GM12878 (cell line): Measurements from ENCODE around the gene CDR2L.

Experiments used
- ASH2L ChIP-seq: fragments of 300-600, 200-600 bp; sonication (generic); IDR thresholded peaks from 2 replicates; pipeline ENCODE4 v1.6.1; 2017; ENCODE audit warnings: low read depth, mild to moderate bottlenecking, borderline replicate concordance
- BRCA1 ChIP-seq: IDR thresholded peaks from 2 replicates; pipeline ENCODE4 v1.6.1; 2011; ENCODE audit warnings: low read depth, low read length, improper control_type of control experiment
- CHD1 ChIP-seq: IDR thresholded peaks from 2 replicates; pipeline ENCODE4 v1.6.1; 2012; ENCODE audit warnings: low read depth, low read length, improper control_type of control experiment
- CTCF ChIP-seq, 3 experiments: IDR thresholded peaks in 2 of 3; conservative IDR thresholded peaks in 1 of 3; 2 replicates each; pipeline ENCODE4 v1.5.1; 2011; ENCODE audit warnings: low read depth in 3 of 3, low read length in 3 of 3, mild to moderate bottlenecking in 3 of 3, control low read depth in 2 of 3, moderate library complexity in 2 of 3, inconsistent platforms in 1 of 3, mixed read lengths in 1 of 3; ENCODE audit not compliant: control insufficient read depth in 2 of 3, insufficient read depth in 1 of 3; ENCODE audit errors: extremely low read depth in 1 of 3
- EP300 ChIP-seq, 2 experiments: fragments of 150-350 bp in 1 of 2; IDR thresholded peaks; 2 replicates each; pipeline ENCODE4 v1.6.1; 2011 to 2012; ENCODE audit warnings: low read depth in 2 of 2, low read length in 2 of 2, borderline replicate concordance in 1 of 2, improper control_type of control experiment in 1 of 2, inconsistent platforms in 1 of 2; ENCODE audit not compliant: control insufficient read depth in 1 of 2
- HDAC2 ChIP-seq: fragments of 200-600 bp; sonication (generic); IDR thresholded peaks from 2 replicates; pipeline ENCODE4 v1.6.1; 2017
- JUND ChIP-seq: IDR thresholded peaks from 2 replicates; pipeline ENCODE4 v1.6.1; 2012; ENCODE audit warnings: low read depth, mild to moderate bottlenecking, low read length, improper control_type of control experiment, moderate library complexity
- MYC ChIP-seq: IDR thresholded peaks from 2 replicates; pipeline ENCODE4 v1.6.1; 2011; ENCODE audit warnings: mild to moderate bottlenecking, low read length, moderate library complexity, inconsistent platforms; ENCODE audit not compliant: insufficient read depth, insufficient replicate concordance, insufficient read length, severe bottlenecking
- NFYB ChIP-seq: IDR thresholded peaks from 2 replicates; pipeline ENCODE4 v1.6.1; 2011; ENCODE audit warnings: low read depth, mild to moderate bottlenecking, low read length, improper control_type of control experiment, moderate library complexity; ENCODE audit not compliant: insufficient read depth
- SMARCA5 ChIP-seq: fragments of 450-650 bp; IDR thresholded peaks from 2 replicates; pipeline ENCODE4 v1.6.1; 2017; ENCODE audit warnings: mild to moderate bottlenecking
- SREBF1 ChIP-seq: IDR thresholded peaks from 2 replicates; pipeline ENCODE4 v1.6.1; 2012; ENCODE audit warnings: mild to moderate bottlenecking, low read length
- SUZ12 ChIP-seq: fragments of 200-600 bp; sonication (generic); IDR thresholded peaks from one replicate; pipeline ENCODE4 v1.6.1; 2018; ENCODE audit warnings: antibody characterized with exemption, mild to moderate bottlenecking; ENCODE audit not compliant: unreplicated experiment

- TF ChIP-seq ASH2L (no peak), SMARCA5 (no peak), CTCF (IDR thresholded peaks at IDR 0.05 in 2 of 3, conservative IDR thresholded peaks at IDR 0.05 in 1 of 3; ENCODE audit: control insufficient read depth in 2 of 3, extremely low read depth in 1 of 3, insufficient read depth in 1 of 3, low read depth in 3 of 3, low read length in 3 of 3) (no peak), SUZ12 (no peak), JUND (no peak), NFYB (no peak), MYC (no peak), EP300 (IDR thresholded peaks at IDR 0.05; ENCODE audit: borderline replicate concordance in 1 of 2, control insufficient read depth in 1 of 2, low read depth in 2 of 2, low read length in 2 of 2) (no peak), BRCA1 (no peak), HDAC2 (no peak), CHD1 (no peak), SREBF1 (no peak)
Measured at GRCh38 chr17:74971069-74971841, 16.2 kb upstream of the CDR2L start.
